ENCODE results near the gene SUPT6H. TPM values are rescaled to one million over a fixed set of nuclear protein-coding genes. Genes with fewer than 3 reads are reported as not detected.

The SUPT6H gene
- 36.7 and 52.9 TPM in 2 replicates for total RNA-seq

DNA sequence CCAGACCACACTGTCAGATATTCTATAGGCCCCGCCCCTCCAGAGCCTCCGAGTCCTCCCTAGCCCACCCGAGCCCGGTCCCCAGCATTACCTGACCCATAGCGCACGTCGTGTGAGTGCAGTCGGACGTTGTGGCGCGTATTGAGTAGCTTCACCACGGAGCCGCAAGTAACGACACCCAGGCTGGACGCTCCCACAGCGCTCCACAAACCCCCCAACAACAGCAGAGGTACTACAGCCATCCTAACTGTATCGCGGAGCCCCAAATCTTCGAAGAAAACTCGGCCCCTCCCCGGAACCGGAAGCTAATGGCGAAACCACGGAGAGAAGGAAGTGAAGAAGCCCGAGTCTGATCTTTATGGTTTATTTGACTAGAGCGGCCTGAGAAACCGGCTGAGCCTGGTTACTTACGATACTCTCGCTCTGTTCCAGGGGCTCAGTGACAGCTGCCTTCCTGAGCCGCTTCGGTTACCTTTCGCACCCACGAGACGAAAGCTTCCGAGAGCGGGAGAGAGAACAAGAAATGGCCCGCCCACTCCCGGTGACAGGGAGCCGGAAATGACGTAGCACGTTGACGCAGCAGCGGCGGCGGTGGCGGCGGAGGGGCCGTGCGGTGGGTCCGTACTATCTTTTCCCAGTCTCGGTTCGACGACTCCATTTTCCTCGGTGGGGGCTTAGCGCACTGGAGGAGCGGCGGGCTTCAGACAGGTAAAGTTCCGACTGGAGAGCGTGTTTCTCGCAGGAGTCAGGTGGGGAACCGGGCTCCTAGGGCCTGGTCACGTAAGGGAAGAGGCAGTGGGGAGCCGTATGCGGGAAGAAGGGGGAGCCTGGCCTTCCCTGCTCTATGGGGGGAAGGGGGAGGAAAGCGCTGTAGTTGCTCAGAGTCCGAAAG is at the start of gene SUPT6H, which contains the start of gene SDF2:
Gene SUPT6H, plus strand, starts transcription at position 571 of the 892 bp plus-strand sequence. CDS start 11,197 bp downstream, outside the sequence.
Gene SDF2, minus strand, starts transcription at position 272 of the 892 bp plus-strand sequence. Its CDS starts 30 bp downstream, at position 242.
- no peaks in the 10 kb centered on the region for H3K27me3 ChIP-seq (ENCODE audit: control insufficient read depth, insufficient read depth, low read length)
- no peaks in the 10 kb centered on the region for H3K36me3 ChIP-seq (ENCODE audit: control insufficient read depth, insufficient read depth, low read length)
- DNase-seq (ENCODE audit: low read depth): no peak
- TF ChIP-seq, protein P1, sequence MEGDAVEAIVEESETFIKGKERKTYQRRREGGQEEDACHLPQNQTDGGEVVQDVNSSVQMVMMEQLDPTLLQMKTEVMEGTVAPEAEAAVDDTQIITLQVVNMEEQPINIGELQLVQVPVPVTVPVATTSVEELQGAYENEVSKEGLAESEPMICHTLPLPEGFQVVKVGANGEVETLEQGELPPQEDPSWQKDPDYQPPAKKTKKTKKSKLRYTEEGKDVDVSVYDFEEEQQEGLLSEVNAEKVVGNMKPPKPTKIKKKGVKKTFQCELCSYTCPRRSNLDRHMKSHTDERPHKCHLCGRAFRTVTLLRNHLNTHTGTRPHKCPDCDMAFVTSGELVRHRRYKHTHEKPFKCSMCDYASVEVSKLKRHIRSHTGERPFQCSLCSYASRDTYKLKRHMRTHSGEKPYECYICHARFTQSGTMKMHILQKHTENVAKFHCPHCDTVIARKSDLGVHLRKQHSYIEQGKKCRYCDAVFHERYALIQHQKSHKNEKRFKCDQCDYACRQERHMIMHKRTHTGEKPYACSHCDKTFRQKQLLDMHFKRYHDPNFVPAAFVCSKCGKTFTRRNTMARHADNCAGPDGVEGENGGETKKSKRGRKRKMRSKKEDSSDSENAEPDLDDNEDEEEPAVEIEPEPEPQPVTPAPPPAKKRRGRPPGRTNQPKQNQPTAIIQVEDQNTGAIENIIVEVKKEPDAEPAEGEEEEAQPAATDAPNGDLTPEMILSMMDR (IDR thresholded peaks at IDR 0.05; ENCODE audit: insufficient read depth, low read length, poor library complexity, severe bottlenecking): no peak
- peak within 1 kb of the TSS; percentile 84 for H3K4me3 ChIP-seq (ENCODE audit: low read depth, low read length)

DNA sequence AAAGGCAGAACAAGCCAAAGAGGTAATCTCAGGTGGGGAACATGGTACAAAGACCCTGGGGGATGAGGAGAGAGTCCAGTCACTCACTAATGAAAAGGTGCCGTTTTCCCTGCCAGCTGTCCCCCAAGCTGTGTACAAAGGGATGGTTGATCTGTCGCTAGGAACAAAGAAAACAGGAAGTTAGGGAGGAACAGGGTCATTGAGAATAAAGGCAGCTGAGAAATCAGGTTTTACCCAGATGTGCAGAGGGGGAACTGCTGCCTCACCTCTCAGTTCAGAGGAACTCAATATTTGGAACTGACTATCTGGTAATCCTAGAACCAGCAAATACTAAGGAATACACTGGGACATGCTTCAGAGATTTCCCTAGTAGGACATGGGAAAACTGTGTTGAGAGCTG is 49.5 kb upstream of the SUPT6H start:
- Histone ChIP-seq H3K36me3 (ENCODE audit: control insufficient read depth, insufficient read depth, low read length) (peaks cover 1% of the 10 kb centered on the region), H3K27me3 (ENCODE audit: control insufficient read depth, insufficient read depth, low read length) (no peaks in the 10 kb centered on the region), H3K4me3 (ENCODE audit: low read depth, low read length) (no peak overlapping the region)
- TF ChIP-seq, protein P1 (IDR thresholded peaks at IDR 0.05; ENCODE audit: insufficient read depth, low read length, poor library complexity, severe bottlenecking): no peak
- DNase-seq (ENCODE audit: low read depth): no peak

DNA sequence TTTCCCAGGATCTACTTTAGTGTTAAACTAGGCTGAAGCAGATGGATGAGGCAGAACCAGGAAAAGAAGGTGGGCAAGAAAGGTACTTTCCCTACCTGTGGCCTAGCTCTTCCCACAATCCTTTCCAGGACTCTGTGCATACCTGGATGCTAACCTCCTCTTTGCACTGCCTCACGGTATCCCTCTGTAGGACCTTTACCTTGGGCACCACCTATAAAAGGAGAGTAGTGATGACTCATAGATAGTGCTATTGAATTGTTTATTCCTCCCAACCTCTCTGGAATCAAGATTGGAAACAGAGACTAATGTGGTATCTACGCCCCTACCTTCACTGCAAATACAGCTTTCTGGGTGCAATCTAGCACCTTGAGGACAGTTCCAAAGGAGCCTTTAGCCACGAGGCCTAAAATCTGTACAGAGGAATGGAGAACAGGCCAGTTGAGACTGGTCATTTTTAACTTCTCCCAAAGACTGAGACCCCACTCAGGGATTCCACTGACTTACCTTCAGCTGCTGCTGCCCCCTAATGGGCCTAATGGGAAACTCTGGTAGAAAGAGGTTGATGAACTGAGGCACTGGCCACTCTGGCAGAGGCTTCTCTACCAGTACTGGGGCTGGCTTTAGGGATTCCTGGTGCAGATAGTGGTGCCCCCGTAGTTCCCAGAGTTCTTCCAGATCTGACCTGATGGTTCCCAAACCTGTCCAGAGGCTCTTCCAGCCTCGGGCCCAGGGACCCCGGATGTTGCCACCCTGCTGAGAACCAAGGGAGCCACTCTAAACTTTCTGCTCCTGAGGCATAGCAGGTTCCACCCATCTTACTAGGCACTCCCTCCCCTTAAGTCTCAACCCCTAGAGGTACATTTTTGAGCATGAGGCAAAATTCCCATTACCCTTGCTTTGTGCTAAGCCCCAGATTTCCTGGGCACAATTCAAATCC is 48.8 kb upstream of the SUPT6H start:
- TF ChIP-seq, protein P1 (IDR thresholded peaks at IDR 0.05; ENCODE audit: insufficient read depth, low read length, poor library complexity, severe bottlenecking): peak; percentile 77
- Histone ChIP-seq H3K27me3 (ENCODE audit: control insufficient read depth, insufficient read depth, low read length) (no peaks in the 10 kb centered on the region), H3K36me3 (ENCODE audit: control insufficient read depth, insufficient read depth, low read length) (peaks cover 1% of the 10 kb centered on the region), H3K4me3 (ENCODE audit: low read depth, low read length) (no peak overlapping the region)
- no peak for DNase-seq (ENCODE audit: low read depth)

DNA sequence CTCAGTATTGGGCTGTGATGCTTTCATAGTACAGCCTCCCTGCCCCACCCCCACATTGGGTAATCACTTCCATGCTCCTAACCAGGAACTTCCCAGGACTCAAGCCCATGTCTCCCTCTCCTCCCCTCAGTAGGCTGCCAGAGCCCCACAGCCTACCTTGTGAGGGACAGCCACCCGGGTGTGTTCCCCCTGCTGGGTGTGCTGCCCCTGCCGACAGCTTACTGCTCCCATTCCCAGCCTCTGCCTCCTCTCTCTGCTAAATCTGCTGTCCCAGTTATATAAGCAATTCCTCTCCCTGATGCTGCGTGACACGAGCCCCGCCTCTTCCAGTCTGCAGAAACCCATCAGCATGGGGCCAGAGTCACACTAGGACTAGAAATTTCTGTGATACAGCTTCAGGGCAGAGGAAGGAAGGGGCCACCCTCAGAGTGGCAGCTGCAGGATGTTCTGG is 48.0 kb upstream of the SUPT6H start, which contains the start of gene RSKR:
Gene RSKR, minus strand, starts transcription at position 255 of the 451 bp plus-strand sequence. Its CDS starts 24 bp downstream, at position 231.
- H3K27me3 ChIP-seq (ENCODE audit: control insufficient read depth, insufficient read depth, low read length): no peaks in the 10 kb centered on the region
- TF ChIP-seq, protein P1 (IDR thresholded peaks at IDR 0.05; ENCODE audit: insufficient read depth, low read length, poor library complexity, severe bottlenecking): no peak
- no peak within 1 kb of the TSS for H3K4me3 ChIP-seq (ENCODE audit: low read depth, low read length)
- peaks cover 1% of the 10 kb centered on the region for H3K36me3 ChIP-seq (ENCODE audit: control insufficient read depth, insufficient read depth, low read length)
- DNase-seq (ENCODE audit: low read depth): no peak

DNA sequence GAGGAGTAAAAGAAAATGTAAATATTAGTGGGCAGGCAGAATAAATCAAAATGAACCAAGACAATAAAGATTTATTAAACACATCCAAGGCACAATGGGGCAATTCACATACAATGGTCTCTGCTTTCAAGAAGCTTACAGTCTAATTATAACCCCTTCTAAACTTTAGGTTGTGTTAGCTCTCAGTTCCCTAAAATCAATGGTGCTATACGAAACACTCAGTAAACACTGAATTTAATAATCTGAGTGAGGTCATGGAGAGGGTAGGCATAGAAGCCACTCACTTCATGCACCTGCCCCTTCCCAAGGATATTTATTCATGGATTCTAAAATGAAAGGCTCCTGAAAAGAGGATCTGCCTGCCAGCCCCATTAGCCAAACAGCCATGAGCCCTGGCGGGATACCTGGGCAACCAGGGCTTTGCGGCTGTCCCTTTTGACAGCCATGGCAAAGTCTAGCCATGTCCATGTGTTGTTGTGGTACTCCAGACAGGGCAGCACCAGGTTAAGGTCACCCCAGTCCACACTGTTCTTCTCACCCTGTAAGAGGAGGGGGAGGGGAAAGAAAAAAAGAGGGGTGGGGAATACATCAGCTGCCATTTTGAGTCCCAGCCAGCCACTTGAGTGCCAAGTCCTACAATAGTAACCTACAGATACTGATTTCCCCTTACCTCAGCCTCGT is 46.6 kb upstream of the SUPT6H start:
- Histone ChIP-seq H3K36me3 (ENCODE audit: control insufficient read depth, insufficient read depth, low read length) (peaks cover 6% of the 10 kb centered on the region), H3K4me3 (ENCODE audit: low read depth, low read length) (no peak overlapping the region), H3K27me3 (ENCODE audit: control insufficient read depth, insufficient read depth, low read length) (no peaks in the 10 kb centered on the region)
- DNase-seq (ENCODE audit: low read depth): no peak
- TF ChIP-seq, protein P1 (IDR thresholded peaks at IDR 0.05; ENCODE audit: insufficient read depth, low read length, poor library complexity, severe bottlenecking): no peak
